HCT116 (cell line): ENCODE data around the gene P3H3.

Source experiments
- CTCF ChIP-seq, 3 experiments: fragments of 200-600 bp in 1 of 3; sonication (generic) in 1 of 3; IDR thresholded peaks in 2 of 3; conservative IDR thresholded peaks in 1 of 3; 2 replicates each; pipeline ENCODE4 v1.5.1; 2012 to 2017; ENCODE audit warnings: low read depth in 2 of 3, low read length in 2 of 3, antibody characterized with exemption in 1 of 3, borderline replicate concordance in 1 of 3, control low read depth in 1 of 3, mild to moderate bottlenecking in 1 of 3, mixed read lengths in 1 of 3, mixed run types in 1 of 3, moderate library complexity in 1 of 3; ENCODE audit not compliant: insufficient read depth in 1 of 3
- EGR1 ChIP-seq: IDR thresholded peaks from 2 replicates; pipeline ENCODE4 v1.6.1; 2012; ENCODE audit warnings: low read depth
- MAX ChIP-seq: IDR thresholded peaks from 2 replicates; pipeline ENCODE4 v1.6.1; 2012
- POLR2A ChIP-seq: IDR thresholded peaks from 2 replicates; pipeline ENCODE4 v1.7.0; 2011; ENCODE audit warnings: borderline replicate concordance; ENCODE audit not compliant: insufficient read depth, insufficient read length; ENCODE audit errors: extremely low read depth
- POLR2AphosphoS5 ChIP-seq: IDR thresholded peaks from 2 replicates; pipeline ENCODE4 v1.6.1; 2011; ENCODE audit warnings: mild to moderate bottlenecking, low read depth, low read length, moderate library complexity
- SIN3A ChIP-seq: IDR thresholded peaks from 2 replicates; pipeline ENCODE4 v1.6.1; 2012; ENCODE audit warnings: low read depth
- SP1 ChIP-seq: IDR thresholded peaks from 2 replicates; pipeline ENCODE4 v1.6.1; 2012; ENCODE audit warnings: low read depth
- TCF7L2 ChIP-seq: IDR thresholded peaks from 2 replicates; pipeline ENCODE4 v1.7.0; 2011; ENCODE audit warnings: borderline replicate concordance, inconsistent platforms; ENCODE audit not compliant: insufficient read depth, insufficient read length; ENCODE audit errors: extremely low read depth
- ZFX ChIP-seq: fragments of 450-650 bp; IDR thresholded peaks from 2 replicates; pipeline ENCODE4 v1.6.1; 2017
- ZNF274 ChIP-seq: fragments of 200-500 bp; sonication (Bioruptor generic); IDR thresholded peaks from 2 replicates; pipeline ENCODE4 v1.6.1; 2014; ENCODE audit warnings: mild to moderate bottlenecking, low read depth, low read length, inconsistent platforms

GRCh38 chr12:6807170-6807569, 21.0 kb upstream of the P3H3 start:
- no peak for TF ChIP-seq POLR2A
- no peak for TF ChIP-seq ZFX
- no peak for TF ChIP-seq SP1
- TF ChIP-seq POLR2AphosphoS5, result no peak
- TF ChIP-seq MAX, result no peak
- TF ChIP-seq SIN3A, result no peak
- no peak for TF ChIP-seq CTCF (IDR thresholded peaks at IDR 0.05 in 2 of 3, conservative IDR thresholded peaks at IDR 0.05 in 1 of 3; ENCODE audit: borderline replicate concordance in 1 of 3, insufficient read depth in 1 of 3, low read depth in 2 of 3, low read length in 2 of 3)
- TF ChIP-seq TCF7L2, result no peak
- TF ChIP-seq ZNF274, result no peak
- TF ChIP-seq EGR1, result no peak
